ENCODE measurements around the gene LDLRAD4.

Gene LDLRAD4

DNA sequence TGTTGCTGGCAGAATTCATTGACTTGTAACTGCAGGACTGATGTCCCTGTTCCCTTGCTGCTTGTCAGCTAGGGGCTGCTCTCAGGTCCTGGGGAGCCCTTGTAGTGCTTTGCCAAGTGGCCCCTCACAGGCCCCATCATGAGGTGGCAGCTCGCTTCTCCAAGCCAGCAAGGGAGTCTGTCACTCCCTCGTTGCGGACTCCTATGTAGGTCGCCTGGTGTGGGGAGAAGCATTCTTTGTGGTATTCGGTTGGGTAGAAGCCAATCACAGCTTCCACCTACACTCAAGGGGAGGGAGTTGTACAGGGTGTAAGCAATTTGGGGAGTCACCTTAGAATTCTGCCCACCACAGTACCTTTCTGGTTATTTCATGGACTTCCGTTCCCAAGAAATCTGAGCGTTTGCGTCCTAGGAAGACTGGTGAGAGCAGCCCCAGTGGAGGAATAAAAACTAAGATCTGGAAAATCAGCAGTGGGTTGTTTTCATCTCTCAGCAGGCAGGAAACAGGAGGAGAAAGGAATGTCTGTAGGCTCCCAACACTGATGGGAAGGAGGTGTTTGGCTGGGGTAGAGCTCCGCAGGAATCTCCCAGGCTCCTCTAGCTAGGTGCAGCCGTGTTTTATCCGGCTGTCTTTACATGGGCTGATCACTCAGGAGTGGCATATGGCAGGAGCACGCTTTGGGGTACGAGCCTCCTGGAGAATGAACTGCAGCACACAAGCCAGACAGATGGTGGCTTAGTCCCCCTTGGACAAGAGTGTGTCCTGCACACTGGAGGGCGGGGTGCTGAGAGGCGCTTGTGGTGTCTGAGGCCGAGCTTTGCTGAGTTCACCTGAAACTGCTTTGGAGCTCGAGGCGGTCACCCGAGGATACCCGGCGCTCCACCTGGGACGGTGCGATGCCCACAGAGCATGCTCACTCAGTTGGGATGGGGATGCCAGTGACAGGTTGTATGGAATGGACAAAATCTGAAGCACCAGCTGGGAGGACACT lies 58.3 kb downstream of the LDLRAD4 start:
- H3K27ac ChIP-seq: peak overlapping the region; percentile 22; the same call in 1 of the 2 replicates
- H3K36me3 ChIP-seq: no peaks in the 10 kb centered on the region
- TF ChIP-seq, protein P1, sequence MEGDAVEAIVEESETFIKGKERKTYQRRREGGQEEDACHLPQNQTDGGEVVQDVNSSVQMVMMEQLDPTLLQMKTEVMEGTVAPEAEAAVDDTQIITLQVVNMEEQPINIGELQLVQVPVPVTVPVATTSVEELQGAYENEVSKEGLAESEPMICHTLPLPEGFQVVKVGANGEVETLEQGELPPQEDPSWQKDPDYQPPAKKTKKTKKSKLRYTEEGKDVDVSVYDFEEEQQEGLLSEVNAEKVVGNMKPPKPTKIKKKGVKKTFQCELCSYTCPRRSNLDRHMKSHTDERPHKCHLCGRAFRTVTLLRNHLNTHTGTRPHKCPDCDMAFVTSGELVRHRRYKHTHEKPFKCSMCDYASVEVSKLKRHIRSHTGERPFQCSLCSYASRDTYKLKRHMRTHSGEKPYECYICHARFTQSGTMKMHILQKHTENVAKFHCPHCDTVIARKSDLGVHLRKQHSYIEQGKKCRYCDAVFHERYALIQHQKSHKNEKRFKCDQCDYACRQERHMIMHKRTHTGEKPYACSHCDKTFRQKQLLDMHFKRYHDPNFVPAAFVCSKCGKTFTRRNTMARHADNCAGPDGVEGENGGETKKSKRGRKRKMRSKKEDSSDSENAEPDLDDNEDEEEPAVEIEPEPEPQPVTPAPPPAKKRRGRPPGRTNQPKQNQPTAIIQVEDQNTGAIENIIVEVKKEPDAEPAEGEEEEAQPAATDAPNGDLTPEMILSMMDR (IDR thresholded peaks at IDR 0.05; ENCODE audit: low read depth, low read length): peak; percentile 49; the same call in 1 of the 2 replicates
- H3K27me3 ChIP-seq (ENCODE audit: insufficient read depth, low read depth, severe bottlenecking): no peaks in the 10 kb centered on the region
- no peaks in the 10 kb centered on the region for H3K9me3 ChIP-seq (ENCODE audit: severe bottlenecking)
- H3K4me3 ChIP-seq (ENCODE audit: low read depth, low read length): peak overlapping the region; percentile 18; the same call in 1 of the 2 replicates
- peak; percentile 93 for DNase-seq

DNA sequence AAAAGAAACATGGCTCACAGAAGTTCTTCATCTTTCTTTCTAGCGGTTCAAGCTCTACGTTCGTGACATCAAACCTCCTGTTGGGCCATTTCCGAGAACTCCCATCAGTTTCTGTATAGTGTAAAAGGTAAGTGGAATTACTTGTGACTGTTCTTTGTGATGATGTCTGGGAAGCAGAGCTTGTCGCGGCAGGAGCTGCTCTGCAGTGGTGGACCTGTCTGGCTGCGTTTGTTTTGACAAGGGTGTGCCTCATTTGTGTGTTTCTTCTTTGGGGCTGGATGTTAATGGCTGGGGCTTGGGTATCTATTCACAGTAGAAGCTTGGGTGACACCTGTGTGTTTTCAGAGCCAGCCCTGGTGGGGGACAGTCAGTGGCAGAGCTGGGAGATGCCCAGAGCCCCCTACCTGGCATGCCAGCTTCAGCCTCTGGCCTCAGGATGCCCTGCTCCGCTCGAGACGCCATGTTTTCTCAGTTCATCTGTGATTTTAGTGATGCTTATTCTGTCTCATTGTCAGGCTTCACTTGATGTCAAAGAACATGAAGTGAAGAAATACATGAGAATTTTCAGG lies 59.6 kb downstream of the LDLRAD4 start:
- TF ChIP-seq, protein P1 (IDR thresholded peaks at IDR 0.05; ENCODE audit: low read depth, low read length): no peak
- no peaks in the 10 kb centered on the region for H3K27me3 ChIP-seq (ENCODE audit: insufficient read depth, low read depth, severe bottlenecking)

DNA sequence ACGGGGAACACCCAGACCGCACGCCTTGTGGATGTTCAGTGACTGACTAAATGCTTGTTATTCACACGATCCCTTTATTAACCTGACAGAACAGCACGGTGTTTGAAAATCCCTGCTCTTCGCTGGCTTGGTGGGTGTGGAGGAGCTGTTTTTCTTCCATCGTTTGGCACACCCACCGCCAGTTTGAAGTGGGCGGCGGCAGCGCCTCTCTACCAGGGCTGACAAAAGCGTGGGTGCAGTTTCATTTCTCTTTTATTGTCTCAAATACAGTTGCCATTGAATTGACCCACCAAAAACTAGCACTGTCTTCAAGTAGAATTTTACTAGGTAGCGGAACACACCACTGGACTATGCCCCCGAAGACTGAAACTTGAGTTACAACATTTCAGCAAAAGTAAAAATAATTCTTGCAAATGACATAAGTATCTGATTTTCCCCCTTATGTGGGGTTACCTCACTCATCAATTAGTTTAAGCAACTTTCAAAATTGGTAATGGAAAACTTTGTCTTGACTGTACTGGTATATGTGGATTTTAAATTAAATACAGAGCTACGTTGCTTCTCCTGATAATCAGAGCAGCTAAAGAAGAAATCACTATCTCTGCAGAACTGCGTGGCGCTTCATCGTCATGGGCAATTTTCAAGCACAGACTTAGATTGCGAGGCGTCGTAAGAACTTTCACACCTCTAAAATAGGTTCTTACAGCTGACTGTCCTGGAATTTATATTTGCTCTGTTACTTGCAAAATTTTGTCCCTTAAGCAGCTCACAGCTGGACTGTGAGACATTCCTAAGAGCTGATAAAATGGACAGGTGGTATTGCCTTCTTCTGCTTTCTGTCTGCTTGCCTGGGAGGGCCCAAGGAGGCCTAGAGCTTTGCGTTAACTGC lies 60.9 kb downstream of the LDLRAD4 start:
- no peak for DNase-seq
- no peaks in the 10 kb centered on the region for H3K27me3 ChIP-seq (ENCODE audit: insufficient read depth, low read depth, severe bottlenecking)
- no peaks in the 10 kb centered on the region for H3K36me3 ChIP-seq
- H3K4me3 ChIP-seq (ENCODE audit: low read depth, low read length): no peak overlapping the region
- TF ChIP-seq, protein P1 (IDR thresholded peaks at IDR 0.05; ENCODE audit: low read depth, low read length): no peak
- no peaks in the 10 kb centered on the region for H3K9me3 ChIP-seq (ENCODE audit: severe bottlenecking)
- no peak overlapping the region for H3K27ac ChIP-seq

More for the DNA sequence above, 59.6 kb downstream of the LDLRAD4 start:
- no peaks in the 10 kb centered on the region for H3K9me3 ChIP-seq (ENCODE audit: severe bottlenecking)
- no peak for DNase-seq
- H3K36me3 ChIP-seq: no peaks in the 10 kb centered on the region
- no peak overlapping the region for H3K4me3 ChIP-seq (ENCODE audit: low read depth, low read length)
- no peak overlapping the region for H3K27ac ChIP-seq

DNA sequence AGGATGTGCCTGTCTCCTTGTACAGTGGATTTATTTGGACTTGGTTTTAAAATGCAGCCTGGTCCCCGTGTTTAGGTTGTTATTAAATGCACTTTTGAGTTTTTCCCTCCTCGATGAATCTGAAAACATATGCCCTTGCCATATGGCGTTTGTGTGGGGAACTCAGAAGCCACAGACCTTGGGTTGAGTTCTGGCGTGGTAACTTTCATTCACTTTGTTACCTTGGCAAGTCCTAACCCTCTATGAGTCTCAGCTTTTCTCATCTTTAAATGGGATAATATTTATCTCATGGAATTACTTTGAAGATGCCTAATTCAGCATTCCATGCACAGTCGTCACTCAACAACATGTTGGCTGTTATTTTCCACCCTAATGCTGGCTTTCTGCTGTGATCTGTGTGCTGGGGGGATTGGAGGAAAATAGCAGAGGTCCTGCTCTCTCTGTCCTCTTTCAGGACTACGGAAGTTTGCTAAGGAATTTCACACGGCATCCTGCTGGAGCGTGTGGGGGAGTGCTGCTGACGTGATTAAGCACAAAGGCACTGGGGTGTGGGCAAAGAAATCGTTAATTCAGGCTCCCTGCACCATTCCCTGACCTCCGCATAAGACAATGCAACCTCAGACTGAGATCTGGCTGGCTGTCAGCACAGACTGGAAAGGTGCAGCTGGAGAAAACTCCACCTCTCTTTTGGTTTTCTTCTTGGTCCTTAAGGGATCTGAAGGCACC lies 61.7 kb downstream of the LDLRAD4 start:
- Histone ChIP-seq H3K4me3 (ENCODE audit: low read depth, low read length) (no peak overlapping the region), H3K27ac (peak overlapping the region; percentile 6), H3K9me3 (ENCODE audit: severe bottlenecking) (no peaks in the 10 kb centered on the region), H3K27me3 (ENCODE audit: insufficient read depth, low read depth, severe bottlenecking) (no peaks in the 10 kb centered on the region), H3K36me3 (no peaks in the 10 kb centered on the region)
- TF ChIP-seq, protein P1 (IDR thresholded peaks at IDR 0.05; ENCODE audit: low read depth, low read length): no peak
- DNase-seq: no peak

DNA sequence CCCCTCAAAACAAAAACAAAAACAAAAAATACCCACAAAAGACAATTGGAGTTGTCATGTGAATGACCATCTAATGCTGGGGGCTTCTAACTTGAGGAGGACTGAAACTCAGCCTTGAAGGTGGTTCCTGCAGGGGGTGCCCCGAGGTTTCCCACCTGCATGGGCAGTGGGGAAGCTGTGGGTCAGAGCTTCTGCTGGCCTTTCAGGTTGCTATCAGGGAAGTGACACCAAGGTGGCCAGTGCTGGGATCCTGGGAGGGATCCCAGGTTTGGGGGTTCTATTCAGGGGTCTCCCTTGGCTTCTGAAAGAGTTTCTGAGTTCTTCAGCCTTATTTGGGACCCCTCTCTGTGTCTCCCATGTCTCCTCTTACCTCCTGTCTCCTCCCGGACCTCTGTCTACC lies 62.8 kb downstream of the LDLRAD4 start:
- Histone ChIP-seq H3K27me3 (ENCODE audit: insufficient read depth, low read depth, severe bottlenecking) (no peaks in the 10 kb centered on the region), H3K9me3 (ENCODE audit: severe bottlenecking) (no peaks in the 10 kb centered on the region), H3K36me3 (no peaks in the 10 kb centered on the region), H3K27ac (no peak overlapping the region), H3K4me3 (ENCODE audit: low read depth, low read length) (no peak overlapping the region)
- TF ChIP-seq, protein P1 (IDR thresholded peaks at IDR 0.05; ENCODE audit: low read depth, low read length): no peak
- DNase-seq: no peak

All from WERI-Rb-1 (cell line).